Lower leg skin (tissue), 4 donors: ENCODE data around the gene UBR4. TPM values are rescaled to one million over a fixed set of nuclear protein-coding genes. Genes with fewer than 3 reads are reported as not detected.
"Not testable (repeated sequence)": the region's sequence is repeated elsewhere in the genome, so short reads cannot be mapped to it uniquely, and the experiment has no call there.

Experiments
- DNase-seq, 2 donors: peaks; one replicate each; pipeline ENCODE4 v3.0.0-alpha.2; 2019; ENCODE audit warnings: low spot score in 2 of 2
- H3K4me3 ChIP-seq: fragments of 200-600 bp; sonication (generic); 2 replicates; pipeline ENCODE4 v1.5.1; 2017; ENCODE audit warnings: mild to moderate bottlenecking, low read depth; ENCODE audit not compliant: poor library complexity, severe bottlenecking
- CTCF ChIP-seq, 3 donors: fragments of 450-650 bp; IDR thresholded peaks; one replicate each; pipeline ENCODE4 v1.5.1; 2016; ENCODE audit warnings: antibody characterized with exemption in 3 of 3, mild to moderate bottlenecking in 3 of 3, moderate library complexity in 2 of 3
- POLR2A ChIP-seq, 2 donors: fragments of 450-650 bp; IDR thresholded peaks; one replicate each; pipeline ENCODE4 v1.6.1; 2016 to 2017; ENCODE audit warnings: antibody characterized with exemption in 2 of 2, mild to moderate bottlenecking in 1 of 2, moderate library complexity in 1 of 2
- WGBS, 2 donors: methylation state at CpG; one replicate each; pipeline ENCODE4 v1.1.5; 2018; 5-methylcytosine and 5-hydroxymethylcytosine counted together
- intact Hi-C: fragments of 100-400 bp; cut with DNase I; formaldehyde crosslinking; loops from one replicate; pipeline ENCODE4 v1.15.0; 2023; ENCODE audit warnings: low total_unique reads
- total RNA-seq, 4 donors: library from RNA; depleted of rRNA; stranded (reverse); fragments of >200 nt; gene quantifications; one replicate each; pipeline ENCODE4 v1.1.0, GENCODE V29; 2016

UBR4 gene
- total RNA-seq, 4 donors from 2014 or later: 255 to 380 (median 329) TPM

GRCh38 chr1:19190468-19190867 lies 19.6 kb downstream of the UBR4 start:
- no peak for TF ChIP-seq CTCF (IDR thresholded peaks at IDR 0.05)
- no peak for TF ChIP-seq POLR2A (IDR thresholded peaks at IDR 0.05)
- intact Hi-C loops: no loop called here
- DNase-seq: no peak
- 87 to 91% methylated on average over 4 of the region's 4 CpGs for WGBS, 2 donors
- no peak overlapping the region for H3K4me3 ChIP-seq

- intact Hi-C loops: no loop called here
- DNase-seq: no peak
- H3K4me3 ChIP-seq: no peak overlapping the region
- TF ChIP-seq POLR2A (IDR thresholded peaks at IDR 0.05) (no peak), CTCF (IDR thresholded peaks at IDR 0.05) (no peak)
- 81 to 89% methylated on average over 3 of the region's 3 CpGs for WGBS, 2 donors
Measured at GRCh38 chr1:19189270-19189669, 20.8 kb downstream of the UBR4 start.

GRCh38 chr1:19187852-19188251 lies 22.2 kb downstream of the UBR4 start:
- no peak overlapping the region for H3K4me3 ChIP-seq
- intact Hi-C loops: no loop called here
- DNase-seq: no peak
- TF ChIP-seq CTCF (IDR thresholded peaks at IDR 0.05) (no peak), POLR2A (IDR thresholded peaks at IDR 0.05) (no peak)

- intact Hi-C loops: no loop called here
- WGBS, 2 donors: 69 to 77% methylated on average over 2 of the region's 2 CpGs
Measured at GRCh38 chr1:19186001-19186400, 24.1 kb downstream of the UBR4 start.

GRCh38 chr1:19182223-19182622 lies 27.8 kb downstream of the UBR4 start:
- TF ChIP-seq POLR2A (IDR thresholded peaks at IDR 0.05) (no peak), CTCF (IDR thresholded peaks at IDR 0.05) (no peak)
- no peak for DNase-seq
- 96 to 97% methylated on average over 5 of the region's 5 CpGs for WGBS, 2 donors
- intact Hi-C loops: no loop called here
- no peak overlapping the region for H3K4me3 ChIP-seq

More at GRCh38 chr1:19186001-19186400, 24.1 kb downstream of the UBR4 start:
- no peak for DNase-seq
- H3K4me3 ChIP-seq: no peak overlapping the region
- TF ChIP-seq POLR2A (IDR thresholded peaks at IDR 0.05) (no peak), CTCF (IDR thresholded peaks at IDR 0.05) (no peak)

GRCh38 chr1:19180265-19180657 lies 29.8 kb downstream of the UBR4 start:
- H3K4me3 ChIP-seq, intact Hi-C loops, DNase-seq: not testable (repeated sequence)
- WGBS, 2 donors: 88 to 90% methylated on average over 8 of the region's 8 CpGs
